Effector CD8-positive, alpha-beta T cell (primary cell): ENCODE data around the gene FUOM.
A peak's percentile ranks its signal among the peaks of the same experiment; 100 is the strongest.

ENCODE experiments used
- DNase-seq: peaks from one replicate; lab custom pipeline; 2025; lab: John Stamatoyannopoulos, UW
- total RNA-seq, 4 experiments: gene quantifications; one replicate each; lab custom pipeline; 2026; lab: John Stamatoyannopoulos, UW

FUOM gene
- 8.0 to 14.9 (median 11.9) reads per million in 4 experiments for total RNA-seq

GRCh38 chr10:133357285-133358161 is at the start of gene FUOM:
TSS of gene FUOM (minus strand) at chr10:133358019. CDS start at chr10:133358007, 12 bp downstream.
- DNase-seq, result peak; percentile 72

GRCh38 chr10:133405844-133406527 is 48.2 kb upstream of the FUOM start:
- no peak for DNase-seq

- DNase-seq, result no peak
Observed at GRCh38 chr10:133405272-133405671, 47.5 kb upstream of the FUOM start.

GRCh38 chr10:133403784-133404183 is 46.0 kb upstream of the FUOM start:
- DNase-seq, result no peak

GRCh38 chr10:133403359-133403758 is 45.5 kb upstream of the FUOM start:
- no peak for DNase-seq

- no peak for DNase-seq
Observed at GRCh38 chr10:133401981-133402725, 44.3 kb upstream of the FUOM start.

GRCh38 chr10:133401500-133401899 is 43.7 kb upstream of the FUOM start:
- no peak for DNase-seq

- DNase-seq, result no peak
Observed at GRCh38 chr10:133400624-133401424, 43.0 kb upstream of the FUOM start.

GRCh38 chr10:133399123-133399601 is 41.3 kb upstream of the FUOM start:
- DNase-seq, result no peak

GRCh38 chr10:133397938-133398337 is 40.1 kb upstream of the FUOM start:
- DNase-seq, result no peak

GRCh38 chr10:133396035-133396624 is 38.3 kb upstream of the FUOM start:
- DNase-seq, result no peak

GRCh38 chr10:133394801-133395221 is 37.0 kb upstream of the FUOM start:
- no peak for DNase-seq

GRCh38 chr10:133394064-133394663 is 36.3 kb upstream of the FUOM start, which contains the start of gene MTG1:
TSS of gene MTG1 (plus strand) at chr10:133394157. CDS start at chr10:133394221, 64 bp downstream.
- peak; percentile 92 for DNase-seq

GRCh38 chr10:133393401-133394063 is 35.7 kb upstream of the FUOM start:
- DNase-seq, result no peak

GRCh38 chr10:133391761-133392518 is 34.1 kb upstream of the FUOM start:
- DNase-seq, result no peak

GRCh38 chr10:133391249-133391635 is 33.4 kb upstream of the FUOM start:
- no peak for DNase-seq

- DNase-seq, result no peak
Observed at GRCh38 chr10:133390597-133391248, 32.9 kb upstream of the FUOM start.
